SK-N-SH (cell line): Measurements from ENCODE around the gene GGT5. TPM values are rescaled to one million over a fixed set of nuclear protein-coding genes. Genes with fewer than 3 reads are reported as not detected.

Experiments used
- CTCF ChIA-PET: fragments of 300-600, 350-600 bp; formaldehyde crosslinking; extraction: SDS; loops from one replicate; lab custom pipeline; 2021; lab: Yijun Ruan, JAX
- POLR2A ChIA-PET: fragments of 350-600 bp; sonication (Branson Sonifier 250); formaldehyde crosslinking; extraction: SDS; loops from one replicate; lab custom pipeline; 2020; ENCODE audit warnings: antibody characterized with exemption, inconsistent platforms; lab: Yijun Ruan, JAX
- DNase-seq: peaks from one replicate; pipeline ENCODE4 v3.0.0; 2012
- H2AFZ ChIP-seq: fragments of 200-600 bp; sonication (generic); 2 replicates; pipeline ENCODE4 v1.8.1; 2016; ENCODE audit warnings: antibody characterized with exemption, mild to moderate bottlenecking, low read depth
- H3F3A ChIP-seq: fragments of 200-600 bp; sonication (generic); replicated peaks from 2 replicates; pipeline ENCODE3; 2016; ENCODE audit warnings: antibody characterized with exemption, mild to moderate bottlenecking; ENCODE audit not compliant: insufficient read depth
- H3K27ac ChIP-seq, 2 experiments: fragments of 200-500 bp in 1 of 2; fragments of 200-600 bp in 1 of 2; sonication (Bioruptor generic) in 1 of 2; sonication (generic), shearing (Covaris generic) in 1 of 2; 2 replicates each; pipeline versions ENCODE4 v1.5.1 to v1.6.1; 2014 to 2016; ENCODE audit warnings: low read depth in 2 of 2, inconsistent platforms in 1 of 2, low read length in 1 of 2, mild to moderate bottlenecking in 1 of 2, mixed read lengths in 1 of 2
- H3K27me3 ChIP-seq: fragments of 200-600 bp; sonication (generic), shearing (Covaris generic); 2 replicates; pipeline ENCODE4 v1.6.1; 2016; ENCODE audit warnings: mixed run types; ENCODE audit not compliant: insufficient read depth
- H3K36me3 ChIP-seq, 2 experiments: fragments of 200-500 bp in 1 of 2; fragments of 200-600 bp in 1 of 2; sonication (Bioruptor generic) in 1 of 2; sonication (generic) in 1 of 2; replicated peaks in 1 of 2; 2 replicates each; pipeline versions ENCODE3 to v1.5.1; 2014 to 2016; ENCODE audit warnings: low read length in 1 of 2, mild to moderate bottlenecking in 1 of 2; ENCODE audit not compliant: insufficient read depth in 2 of 2, control insufficient read depth in 1 of 2
- H3K4me1 ChIP-seq, 2 experiments: fragments of 200-500 bp in 1 of 2; fragments of 200-600 bp in 1 of 2; sonication (Bioruptor generic) in 1 of 2; sonication (generic), shearing (Covaris generic) in 1 of 2; 2 replicates each; pipeline versions ENCODE4 v1.5.1 to v1.6.1; 2014 to 2016; ENCODE audit warnings: low read depth in 1 of 2, low read length in 1 of 2, mixed run types in 1 of 2; ENCODE audit not compliant: insufficient read depth in 2 of 2, control insufficient read depth in 1 of 2
- H3K4me2 ChIP-seq: fragments of 200-600 bp; sonication (generic), shearing (Covaris generic); 2 replicates; pipeline ENCODE4 v1.6.1; 2017; ENCODE audit warnings: mixed run types
- H3K4me3 ChIP-seq, 2 experiments: fragments of 200-500 bp in 1 of 2; fragments of 200-600 bp in 1 of 2; sonication (Bioruptor generic) in 1 of 2; sonication (generic), shearing (Covaris generic) in 1 of 2; 2 replicates each; pipeline versions ENCODE4 v1.5.1 to v1.8.1; 2014 to 2016; ENCODE audit warnings: low read depth in 2 of 2, inconsistent platforms in 1 of 2, low read length in 1 of 2, mild to moderate bottlenecking in 1 of 2, mixed read lengths in 1 of 2, moderate library complexity in 1 of 2
- H3K79me2 ChIP-seq: fragments of 200-600 bp; sonication (generic); 2 replicates; pipeline ENCODE4 v1.8.1; 2017; ENCODE audit warnings: mild to moderate bottlenecking; ENCODE audit not compliant: insufficient read depth
- H3K9ac ChIP-seq: fragments of 200-600 bp; sonication (generic); 2 replicates; pipeline ENCODE4 v1.6.1; 2017; ENCODE audit warnings: mixed run types
- H3K9me2 ChIP-seq: fragments of 200-600 bp; sonication (generic); 2 replicates; pipeline ENCODE4 v1.6.1; 2017; ENCODE audit warnings: mixed run types
- H3K9me3 ChIP-seq: fragments of 200-600 bp; sonication (generic); 2 replicates; pipeline ENCODE4 v1.6.1; 2017; ENCODE audit warnings: mixed run types, mild to moderate bottlenecking, moderate library complexity
- H4K20me1 ChIP-seq: fragments of 200-600 bp; sonication (generic); 2 replicates; pipeline ENCODE4 v1.6.1; 2017; ENCODE audit warnings: mild to moderate bottlenecking, mixed run types; ENCODE audit not compliant: insufficient read depth
- CTCF ChIP-seq: fragments of 200-600 bp; sonication (generic); IDR thresholded peaks from 2 replicates; pipeline ENCODE4 v1.6.1; 2017; ENCODE audit warnings: antibody characterized with exemption, mild to moderate bottlenecking, moderate library complexity
- ELF1 ChIP-seq: IDR thresholded peaks from 2 replicates; pipeline ENCODE4 v1.4.0; 2012
- MEF2A ChIP-seq: IDR thresholded peaks from 2 replicates; pipeline ENCODE4 v1.4.0; 2012; ENCODE audit warnings: low read depth, borderline replicate concordance
- NFIC ChIP-seq: IDR thresholded peaks from 2 replicates; pipeline ENCODE4 v1.4.0; 2012; ENCODE audit warnings: borderline replicate concordance
- RCOR1 ChIP-seq: fragments of 150-350 bp; IDR thresholded peaks from 2 replicates; pipeline ENCODE4 v1.6.1; 2017; ENCODE audit warnings: antibody characterized with exemption, low read length
- RFX5 ChIP-seq: IDR thresholded peaks from 2 replicates; pipeline ENCODE4 v1.6.1; 2012; ENCODE audit warnings: mild to moderate bottlenecking, improper control_type of control experiment, low read length
- SIN3A ChIP-seq: IDR thresholded peaks from 2 replicates; pipeline ENCODE4 v1.6.1; 2012; ENCODE audit warnings: low read depth, mild to moderate bottlenecking, low read length, moderate library complexity, borderline replicate concordance
- TAF1 ChIP-seq: IDR thresholded peaks from 2 replicates; pipeline ENCODE4 v1.6.1; 2012; ENCODE audit warnings: low read depth, mild to moderate bottlenecking, low read length, moderate library complexity, borderline replicate concordance
- TCF12 ChIP-seq: IDR thresholded peaks from 2 replicates; pipeline ENCODE4 v1.4.0; 2012
- YY1 ChIP-seq: IDR thresholded peaks from 2 replicates; pipeline ENCODE4 v1.4.0; 2012; ENCODE audit warnings: low read depth, mild to moderate bottlenecking
- WGBS: methylation state at CpG from one replicate; pipeline ENCODE4 v1.1.6; 2017; ENCODE audit warnings: low lambda C conversion rate; 5-methylcytosine and 5-hydroxymethylcytosine counted together
- polyA plus RNA-seq, 3 experiments: library from polyadenylated mRNA; depleted of rRNA; stranded (reverse); fragments of >200 nt; gene quantifications; 2 replicates each; pipeline ENCODE4 v1.2.3, GENCODE V29; 2012
- TF ChIP-seq, protein P1 (sequence below): fragments of 150-350 bp; IDR thresholded peaks from 2 replicates; pipeline ENCODE4 v1.6.1; 2016; ENCODE audit warnings: mild to moderate bottlenecking, low read depth, low read length
- TF ChIP-seq, protein P2 (sequence below): IDR thresholded peaks from 2 replicates; pipeline ENCODE4 v1.4.0; 2012; ENCODE audit warnings: low read depth, borderline replicate concordance
- TF ChIP-seq, protein P3 (sequence below): IDR thresholded peaks from 2 replicates; pipeline ENCODE4; 2012

Gene GGT5
- polyA plus RNA-seq, 1 of the 3 experiments (the other 2 are of a cell fraction) = 4.6 TPM

DNA sequence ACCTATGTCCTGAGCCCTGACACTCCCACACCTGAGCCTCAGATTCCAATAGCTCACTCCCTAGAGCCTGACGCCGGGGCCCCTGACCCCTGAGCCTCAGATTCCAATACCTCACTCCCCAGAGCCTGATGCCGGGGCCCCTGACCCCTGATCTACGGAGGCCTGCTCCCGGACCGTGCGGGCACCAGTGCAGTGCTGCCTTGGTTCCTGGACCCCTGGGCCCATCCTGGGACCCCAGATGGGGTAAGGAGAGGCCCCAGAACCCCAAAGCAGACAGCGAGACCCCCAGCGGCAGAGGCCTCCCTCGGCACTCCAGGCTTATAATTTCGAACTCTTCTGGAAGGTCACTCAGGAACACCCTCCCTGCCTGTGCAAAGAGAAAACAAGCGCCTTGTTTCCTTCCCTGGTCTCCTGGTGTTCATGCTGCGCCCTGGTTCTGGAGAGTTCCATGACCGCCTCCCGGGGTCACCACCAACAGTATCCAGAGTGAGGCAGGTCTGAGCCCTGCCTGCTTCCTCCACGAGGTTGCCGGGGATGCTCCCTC, 56.1 kb downstream of the GGT5 start:
- Histone ChIP-seq H3K4me1 (peaks cover 0 to 15% of the 10 kb centered on the region in 2 experiments; a peak in 1 of 4 replicates), H3K4me2 (no peak overlapping the region), H3K36me3 (no peaks in the 10 kb centered on the region), H3F3A (no peaks in the 10 kb centered on the region), H4K20me1 (no peaks in the 10 kb centered on the region), H3K27ac (no peak overlapping the region), H3K9ac (no peak overlapping the region), H3K27me3 (no peaks in the 10 kb centered on the region), H3K9me2 (no peaks in the 10 kb centered on the region), H3K4me3 (no peak overlapping the region), H2AFZ (peak overlapping the region; percentile 49; the same call in 1 of the 2 replicates), H3K79me2 (no peaks in the 10 kb centered on the region), H3K9me3 (no peaks in the 10 kb centered on the region)
- 66% methylated on average over 7 of the region's 17 CpGs for WGBS
- no peak for TF ChIP-seq TCF12
- TF ChIP-seq, protein P1, sequence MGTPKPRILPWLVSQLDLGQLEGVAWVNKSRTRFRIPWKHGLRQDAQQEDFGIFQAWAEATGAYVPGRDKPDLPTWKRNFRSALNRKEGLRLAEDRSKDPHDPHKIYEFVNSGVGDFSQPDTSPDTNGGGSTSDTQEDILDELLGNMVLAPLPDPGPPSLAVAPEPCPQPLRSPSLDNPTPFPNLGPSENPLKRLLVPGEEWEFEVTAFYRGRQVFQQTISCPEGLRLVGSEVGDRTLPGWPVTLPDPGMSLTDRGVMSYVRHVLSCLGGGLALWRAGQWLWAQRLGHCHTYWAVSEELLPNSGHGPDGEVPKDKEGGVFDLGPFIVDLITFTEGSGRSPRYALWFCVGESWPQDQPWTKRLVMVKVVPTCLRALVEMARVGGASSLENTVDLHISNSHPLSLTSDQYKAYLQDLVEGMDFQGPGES = no peak
- TF ChIP-seq SIN3A = no peak
- TF ChIP-seq TAF1 = no peak
- peak; percentile 24 for DNase-seq
- ChIA-PET CTCF (interaction anchor here (0.6 to 3.6 kb wide), 38 partner anchors 9 to 570 kb away, joined by 3 to 94 read pairs (median 5); partner anchors contain the start of genes CABIN1, GGT5 and SUSD2), POLR2A (no interaction called here)

- H3K9ac ChIP-seq = no peak overlapping the region
- H2AFZ ChIP-seq = no peak overlapping the region
- TF ChIP-seq MEF2A (no peak), NFIC (no peak), RCOR1 (no peak), ELF1 (no peak), RFX5 (no peak), CTCF (no peak), TAF1 (no peak), YY1 (no peak)
- TF ChIP-seq, protein P1 = no peak
- TF ChIP-seq, protein P2, sequence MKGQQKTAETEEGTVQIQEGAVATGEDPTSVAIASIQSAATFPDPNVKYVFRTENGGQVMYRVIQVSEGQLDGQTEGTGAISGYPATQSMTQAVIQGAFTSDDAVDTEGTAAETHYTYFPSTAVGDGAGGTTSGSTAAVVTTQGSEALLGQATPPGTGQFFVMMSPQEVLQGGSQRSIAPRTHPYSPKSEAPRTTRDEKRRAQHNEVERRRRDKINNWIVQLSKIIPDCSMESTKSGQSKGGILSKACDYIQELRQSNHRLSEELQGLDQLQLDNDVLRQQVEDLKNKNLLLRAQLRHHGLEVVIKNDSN = no peak
- TF ChIP-seq, protein P3, sequence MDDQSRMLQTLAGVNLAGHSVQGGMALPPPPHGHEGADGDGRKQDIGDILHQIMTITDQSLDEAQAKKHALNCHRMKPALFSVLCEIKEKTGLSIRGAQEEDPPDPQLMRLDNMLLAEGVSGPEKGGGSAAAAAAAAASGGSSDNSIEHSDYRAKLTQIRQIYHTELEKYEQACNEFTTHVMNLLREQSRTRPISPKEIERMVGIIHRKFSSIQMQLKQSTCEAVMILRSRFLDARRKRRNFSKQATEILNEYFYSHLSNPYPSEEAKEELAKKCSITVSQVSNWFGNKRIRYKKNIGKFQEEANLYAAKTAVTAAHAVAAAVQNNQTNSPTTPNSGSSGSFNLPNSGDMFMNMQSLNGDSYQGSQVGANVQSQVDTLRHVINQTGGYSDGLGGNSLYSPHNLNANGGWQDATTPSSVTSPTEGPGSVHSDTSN = no peak
- TF ChIP-seq, all 33 proteins: peak for 0
- H3K4me3 ChIP-seq = no peak overlapping the region
- POLR2A ChIA-PET = no interaction called here
- CTCF ChIA-PET = interaction anchor here (0.6 to 2.4 kb wide), 2 partner anchors 31 to 53 kb away, joined by 3 to 10 read pairs; no protein-coding TSS in a partner anchor
- H3K27ac ChIP-seq = no peak overlapping the region
- no peaks in the 10 kb centered on the region for H3K9me3 ChIP-seq
- H3F3A ChIP-seq = no peaks in the 10 kb centered on the region
- no peak overlapping the region for H3K4me2 ChIP-seq
- H4K20me1 ChIP-seq = no peaks in the 10 kb centered on the region
- no peaks in the 10 kb centered on the region for H3K79me2 ChIP-seq
- peak; percentile 21 for DNase-seq
- H3K36me3 ChIP-seq = no peaks in the 10 kb centered on the region
- no peaks in the 10 kb centered on the region for H3K27me3 ChIP-seq
- 76% methylated on average over 22 of the region's 37 CpGs for WGBS
- H3K9me2 ChIP-seq = no peaks in the 10 kb centered on the region
- H3K4me1 ChIP-seq = peaks cover 0 to 15% of the 10 kb centered on the region in 2 experiments; a peak in 1 of 4 replicates
Observed at GRCh38 chr22:24187731-24188644, 56.9 kb downstream of the GGT5 start.
